ENCODE results near the gene FAM72C. TPM values are rescaled to one million over a fixed set of nuclear protein-coding genes. Genes with fewer than 3 reads are reported as not detected.

Gene FAM72C
- total RNA-seq: 0.24 and 0.32 TPM in 2 replicates

DNA sequence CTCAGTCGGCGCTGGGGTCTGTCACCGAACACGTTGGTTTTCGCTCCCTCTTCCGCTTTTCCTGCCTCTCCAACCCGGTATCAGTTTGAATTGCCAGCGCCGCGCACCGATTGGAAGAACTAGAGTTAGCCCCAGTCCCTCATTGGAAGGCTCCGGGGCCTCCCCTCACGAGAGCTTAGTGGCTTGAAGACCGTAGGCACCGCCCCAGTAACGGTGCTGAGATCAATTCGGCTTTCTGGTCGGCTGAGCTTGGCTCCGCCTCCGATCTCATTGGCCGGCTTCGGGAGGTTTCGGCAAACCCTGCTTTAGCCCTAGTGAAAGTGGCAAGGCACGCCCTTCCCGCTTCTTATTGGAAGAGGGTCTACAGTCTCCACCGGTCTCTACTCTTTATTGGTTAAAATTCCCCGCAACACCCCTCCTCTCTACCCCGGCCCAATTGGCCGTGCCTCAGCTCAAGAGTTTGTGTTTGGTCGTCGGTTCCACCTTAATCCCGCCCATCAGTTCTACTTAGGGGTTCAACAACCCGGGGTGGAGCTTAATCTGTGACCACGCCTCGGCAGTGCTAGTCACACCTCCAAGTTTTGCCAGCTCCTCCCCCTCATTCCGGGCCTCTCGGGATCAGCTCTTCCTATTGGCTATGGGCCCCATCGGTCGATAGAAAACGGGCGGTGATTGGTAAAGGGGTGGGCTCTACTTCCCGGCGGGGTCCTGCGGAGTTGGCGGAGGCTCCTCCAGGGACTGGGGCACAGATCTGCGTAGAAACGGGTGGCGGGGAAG lies at the start of gene FAM72C:
FAM72C (minus strand) TSS at position 63 of the 777 bp plus-strand sequence. CDS start 845 bp downstream, outside the sequence.

Small RNA genes within 50 kb of the gene (small RNA-seq; reads per million reads assigned to genes)
- not detected for gene HIST2H3PS2

Data from hair follicle dermal papilla cell (primary cell).